TTC549 (cell line): Measurements from ENCODE around the gene KCNMA1.
"Not testable (repeated sequence)": the region's sequence is repeated elsewhere in the genome, so short reads cannot be mapped to it uniquely, and the experiment has no call there.

Experiments used
- FAIRE-seq: peaks from 2 replicates; lab custom pipeline; 2012; peaks lifted over from hg19 to GRCh38; lab: Jason Lieb, UNC

KCNMA1 gene

GRCh38 chr10:77413231-77413630 lies 224.4 kb downstream of the KCNMA1 start:
- no peak for FAIRE-seq

DNA sequence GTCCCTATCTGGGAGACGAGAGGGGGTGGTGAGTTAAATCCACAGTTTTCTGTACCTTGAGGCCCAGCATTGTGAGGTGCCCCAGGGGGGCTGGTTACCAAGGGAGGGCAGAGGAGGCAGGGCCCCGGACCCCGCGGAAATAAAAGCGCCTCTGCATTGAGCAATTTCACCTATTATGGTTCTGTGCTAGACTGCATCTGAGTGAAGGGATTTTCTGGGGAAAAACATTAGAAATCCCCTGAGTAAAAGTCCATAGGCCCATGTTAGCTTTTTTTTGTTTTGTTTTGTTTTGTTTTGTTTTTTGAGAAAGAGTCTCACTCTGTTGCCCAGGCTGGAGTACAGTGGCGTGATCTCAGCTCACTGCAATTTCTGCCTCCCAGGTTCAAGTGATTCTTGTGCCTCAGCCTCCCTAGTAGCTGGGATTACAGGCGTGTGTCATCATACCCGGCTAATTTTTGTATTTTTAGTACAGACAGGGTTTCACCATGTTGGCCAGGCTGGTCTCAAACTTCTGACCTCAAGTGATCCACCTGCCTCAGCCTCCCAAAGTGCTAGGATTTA lies 225.0 kb downstream of the KCNMA1 start:
- not testable (repeated sequence) for FAIRE-seq

GRCh38 chr10:77411805-77412204 lies 225.8 kb downstream of the KCNMA1 start:
- FAIRE-seq = no peak

GRCh38 chr10:77410523-77410922 lies 227.1 kb downstream of the KCNMA1 start:
- FAIRE-seq = no peak

GRCh38 chr10:77409697-77410471 lies 227.7 kb downstream of the KCNMA1 start:
- FAIRE-seq = no peak

- FAIRE-seq = no peak
Observed at GRCh38 chr10:77408259-77408658, 229.3 kb downstream of the KCNMA1 start.

- no peak for FAIRE-seq
Observed at GRCh38 chr10:77406764-77407430, 230.7 kb downstream of the KCNMA1 start.

GRCh38 chr10:77405771-77406241 lies 231.8 kb downstream of the KCNMA1 start:
- FAIRE-seq = no peak

DNA sequence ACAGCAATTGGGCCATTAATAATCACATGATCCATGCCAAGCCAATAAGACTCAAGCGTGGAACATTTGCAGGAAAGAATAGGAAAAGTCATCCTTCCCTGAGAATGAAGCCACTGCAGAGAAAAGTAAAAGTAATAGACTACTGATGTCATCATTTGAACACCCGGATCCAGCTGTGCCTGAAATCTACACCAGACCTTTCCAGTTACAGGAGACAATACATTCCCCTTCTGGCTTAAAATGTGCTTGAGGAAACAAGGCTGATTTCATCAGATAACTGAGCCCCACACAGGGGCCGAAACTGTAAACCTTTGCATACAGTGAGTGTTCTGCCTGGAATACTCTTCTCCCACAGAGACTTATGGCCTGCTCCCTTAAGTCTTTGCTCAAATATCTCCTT lies 232.8 kb downstream of the KCNMA1 start:
- no peak for FAIRE-seq

- no peak for FAIRE-seq
Observed at GRCh38 chr10:77403761-77404160, 233.8 kb downstream of the KCNMA1 start.

- no peak for FAIRE-seq
Observed at GRCh38 chr10:77401683-77402082, 235.9 kb downstream of the KCNMA1 start.

DNA sequence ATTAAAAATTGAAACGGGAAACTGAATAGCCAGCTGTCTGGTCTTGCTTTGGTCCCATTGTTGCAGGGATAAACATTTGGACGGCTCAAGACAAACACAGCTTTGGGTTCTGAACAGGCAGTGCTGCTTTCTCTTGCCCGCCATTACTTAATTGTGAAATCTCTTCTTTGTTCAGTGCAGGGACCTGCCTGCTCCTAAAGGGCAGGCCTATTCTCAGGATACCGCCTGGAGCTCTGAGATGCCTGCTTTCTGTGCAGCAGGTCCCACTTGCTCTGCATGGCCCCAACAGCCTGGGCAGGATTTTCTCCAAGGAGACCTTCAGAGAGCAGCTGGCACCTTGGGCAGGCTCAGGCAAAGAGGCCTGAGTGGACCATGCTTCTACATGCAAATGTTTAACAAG lies 237.6 kb downstream of the KCNMA1 start:
- FAIRE-seq = no peak

DNA sequence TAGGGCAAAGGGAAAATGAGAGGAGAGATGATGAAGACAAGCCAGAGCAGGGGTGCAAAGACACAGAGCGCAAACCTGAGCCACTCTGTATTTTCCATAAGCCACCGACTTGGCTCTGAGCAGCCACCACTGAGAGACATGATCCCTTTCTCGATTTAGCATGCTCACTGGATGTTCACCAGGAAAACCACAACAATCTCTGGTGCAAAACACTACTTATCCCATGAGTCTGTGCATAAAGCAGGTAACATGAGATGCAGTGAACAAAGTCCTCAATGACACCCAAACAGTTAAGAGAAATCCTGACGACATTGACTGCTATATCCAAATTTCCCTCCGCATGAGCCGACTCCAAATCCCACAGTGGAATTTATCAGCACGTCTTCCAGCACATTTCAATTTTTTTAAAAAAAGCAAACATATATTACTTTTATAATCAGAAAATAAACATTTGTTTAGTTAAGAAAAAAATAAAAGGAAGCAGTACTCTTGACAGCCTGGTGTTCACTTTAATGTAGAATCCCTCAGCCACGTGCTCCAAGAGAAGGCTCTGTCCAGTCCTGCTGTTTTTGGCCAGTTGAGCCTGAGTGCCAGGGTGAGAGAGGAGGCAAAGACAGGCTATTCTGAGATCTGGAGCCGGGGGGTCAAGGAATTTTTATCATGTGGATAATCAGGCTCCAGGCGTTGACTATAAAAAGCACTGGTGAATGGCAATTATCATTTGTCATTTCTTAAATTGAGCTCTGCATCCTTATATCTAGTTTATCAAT lies 238.4 kb downstream of the KCNMA1 start:
- FAIRE-seq = no peak

DNA sequence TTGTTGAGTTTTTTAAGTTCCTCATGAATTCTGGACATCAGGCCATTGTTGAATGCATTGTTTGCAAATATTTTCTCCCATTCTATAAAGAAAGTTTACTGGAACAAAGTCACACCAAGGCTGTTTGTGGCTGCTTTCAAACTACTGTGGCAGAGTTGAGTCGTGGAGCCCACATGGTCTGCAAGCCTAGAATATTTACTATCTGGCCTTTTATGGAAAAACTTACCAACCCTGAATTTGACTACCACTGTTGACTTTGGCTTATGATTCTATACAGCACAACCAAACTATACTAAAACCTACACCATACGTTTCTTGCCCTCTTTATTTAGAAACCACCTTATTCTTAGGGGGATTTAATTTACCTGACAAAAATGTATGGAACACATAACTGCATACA lies 239.1 kb downstream of the KCNMA1 start:
- no peak for FAIRE-seq

DNA sequence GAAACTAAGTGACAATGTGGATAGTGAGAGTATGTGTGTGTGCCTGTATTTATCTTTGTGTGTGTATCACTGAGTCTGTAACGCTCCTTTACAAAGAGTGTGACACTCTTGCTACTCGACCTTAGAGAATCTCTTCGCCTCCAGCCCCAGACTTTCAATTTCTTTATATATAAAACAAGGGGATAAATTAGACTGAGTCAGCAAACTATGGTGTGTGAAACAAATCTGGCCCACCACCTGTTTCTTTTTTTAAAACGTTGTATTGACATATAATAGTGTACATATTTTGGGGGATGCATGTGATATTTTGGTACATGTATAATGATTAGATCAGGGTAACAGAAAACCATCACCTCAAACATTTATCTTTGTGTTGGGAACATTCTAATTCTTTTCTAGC lies 240.5 kb downstream of the KCNMA1 start:
- no peak for FAIRE-seq

DNA sequence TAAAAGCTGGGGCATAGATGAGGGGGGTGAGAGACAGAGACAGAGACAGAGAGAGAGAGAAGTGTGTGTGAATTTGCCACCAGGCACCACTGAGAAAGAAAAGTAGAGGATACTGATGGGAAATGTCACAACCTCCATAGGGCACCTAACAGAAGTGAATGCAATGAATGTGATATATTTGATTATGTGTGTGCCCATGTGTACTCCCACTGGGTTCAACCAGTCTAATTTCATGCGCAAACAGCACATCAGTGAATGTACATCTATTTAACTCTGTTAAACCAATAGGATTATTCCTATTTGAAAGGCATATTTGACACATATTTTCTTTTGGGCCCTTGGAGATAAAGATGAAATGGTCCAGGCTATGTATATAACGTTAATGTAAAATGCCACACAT lies 241.3 kb downstream of the KCNMA1 start:
- no peak for FAIRE-seq

DNA sequence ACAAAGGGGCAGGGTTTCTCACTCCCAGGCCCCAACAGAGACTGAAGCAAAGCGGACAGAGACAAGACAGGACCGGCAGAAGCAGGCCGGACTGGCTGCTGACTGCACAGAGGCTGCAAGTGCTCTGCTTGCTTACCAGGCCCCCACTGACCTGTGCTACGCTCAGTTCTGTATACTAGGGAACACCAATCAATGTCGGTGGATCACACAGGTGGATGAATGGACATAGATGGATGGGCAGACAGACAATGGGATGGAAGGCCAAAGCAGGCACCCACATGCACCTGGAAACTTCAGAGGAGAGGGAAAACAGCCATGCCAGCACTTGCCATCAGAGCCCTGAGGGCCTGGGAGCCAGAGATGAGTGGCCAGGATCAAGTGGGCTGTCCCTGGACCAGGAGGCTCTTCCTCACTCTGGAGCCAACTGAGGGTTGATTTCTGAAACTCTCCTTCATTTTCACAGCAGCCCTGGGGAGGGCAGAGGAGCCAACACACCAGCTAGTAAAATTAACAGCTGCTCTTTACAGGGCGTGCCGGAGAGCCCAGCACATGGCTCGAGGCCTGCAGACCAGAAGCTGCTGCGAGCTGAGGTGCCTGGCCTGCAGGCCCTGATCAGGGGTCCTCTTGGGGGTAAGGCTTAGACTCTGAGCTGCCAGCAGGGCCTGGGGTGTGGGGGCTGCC lies 243.6 kb downstream of the KCNMA1 start:
- FAIRE-seq = no peak

- no peak for FAIRE-seq
Observed at GRCh38 chr10:77393411-77393810, 244.2 kb downstream of the KCNMA1 start.

- no peak for FAIRE-seq
Observed at GRCh38 chr10:77392851-77393250, 244.8 kb downstream of the KCNMA1 start.

DNA sequence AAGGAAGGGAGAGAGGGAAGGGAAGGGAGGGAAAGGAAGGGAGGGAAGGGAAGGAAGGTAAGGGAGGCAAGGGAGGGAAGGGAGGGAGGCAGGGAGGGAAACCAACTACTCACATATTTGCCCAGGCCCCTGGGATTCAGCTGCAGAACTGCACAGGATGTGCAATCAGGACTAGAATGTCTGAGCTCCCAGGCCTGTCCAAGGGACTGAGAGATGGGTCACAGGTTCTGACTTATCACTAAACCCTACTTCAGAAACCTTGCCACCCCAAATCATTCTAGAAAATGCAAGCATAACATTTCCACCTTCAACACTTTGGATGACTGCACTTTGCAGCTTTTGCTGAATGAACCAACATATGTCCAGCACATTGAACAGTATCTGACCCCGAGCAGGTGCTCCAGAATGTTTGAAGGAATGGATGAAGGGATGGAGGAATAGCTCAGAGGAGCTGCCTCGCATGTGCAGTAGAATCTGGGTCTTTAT lies 245.3 kb downstream of the KCNMA1 start:
- FAIRE-seq = no peak

GRCh38 chr10:77391605-77392235 lies 245.9 kb downstream of the KCNMA1 start:
- no peak for FAIRE-seq
